Left colon (tissue), 2 donors: ENCODE measurements around the gene ZNF282. TPM values are rescaled to one million over a fixed set of nuclear protein-coding genes. Genes with fewer than 3 reads are reported as not detected.
"Not testable (repeated sequence)": the region's sequence is repeated elsewhere in the genome, so short reads cannot be mapped to it uniquely, and the experiment has no call there.

Experiments
- ATAC-seq: fragments of 200-7000 bp; cut with Tn5 transposase; one replicate; pipeline ENCODE4 v1.9.1; 2020; ENCODE audit warnings: mild to moderate bottlenecking, moderate library complexity
- DNase-seq, 2 donors: peaks; one replicate each; pipeline ENCODE4 v3.0.0-alpha.2; 2020
- intact Hi-C, 2 donors: fragments of 100-400 bp; cut with DNase I in 1 of 2; cut with micrococcal nuclease in 1 of 2; formaldehyde crosslinking; loops; one replicate each; pipeline versions ENCODE4 v1.11.2 to v1.14.0; 2022; cut with DNase I, micrococcal nuclease
- total RNA-seq, 2 donors: library from RNA; stranded (reverse); fragmentation: NEBNext Ultra II Directional; extraction: Animal tissue kit (Norgen Biotek cat#: 25700); gene quantifications; one replicate each; pipeline ENCODE4 v1.2.1, GENCODE V29; 2021
- donor health status: DM: no; HTN: no; CAD: no.
- donor health status: DM: yes; HTN: yes; CAD: no.

ZNF282 gene
- total RNA-seq, 2 donors from 2014 or later = 24.2 to 25.0 TPM

DNA sequence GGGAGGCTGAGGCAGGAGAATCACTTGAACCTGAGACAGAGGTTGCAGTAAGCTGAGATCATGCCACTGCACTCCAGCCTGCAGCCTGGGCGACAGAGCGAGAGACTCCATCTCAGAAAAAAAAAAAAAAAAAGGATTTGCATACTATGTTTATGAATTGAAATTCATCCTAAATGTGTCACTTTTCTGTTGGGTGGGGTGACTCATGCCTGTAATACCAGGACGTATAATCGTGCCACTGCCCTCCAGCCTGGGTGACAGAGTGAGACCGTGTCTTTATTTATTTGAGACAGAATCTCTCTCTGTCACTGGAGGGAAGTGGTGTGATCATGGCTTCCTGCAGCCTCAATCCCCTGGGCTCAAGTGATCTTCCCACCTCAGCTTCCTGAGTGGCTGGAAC, 49.9 kb downstream of the ZNF282 start:
- ATAC-seq = no peak
- no peak for DNase-seq
- intact Hi-C loops = no loop called here

DNA sequence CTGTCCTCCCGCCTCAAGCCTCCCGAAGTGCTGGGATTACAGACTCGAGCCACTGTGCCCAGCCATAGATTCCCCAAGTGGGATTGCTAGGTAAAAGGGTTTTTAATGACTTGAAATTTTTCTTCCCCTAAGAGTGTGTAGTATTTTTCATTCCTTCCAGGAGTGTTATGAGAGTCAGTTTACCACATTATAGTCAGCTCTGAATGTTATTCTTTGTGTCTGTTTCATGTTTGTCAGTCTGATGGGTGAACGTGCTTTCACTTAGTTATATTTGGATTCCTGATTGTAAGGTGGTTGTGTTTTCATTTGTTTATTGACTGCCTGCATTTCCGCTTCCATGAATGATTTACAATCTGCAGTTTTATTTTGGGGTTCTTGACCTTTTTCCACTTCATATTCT, 50.4 kb downstream of the ZNF282 start:
- DNase-seq (no peak), ATAC-seq (no peak)
- intact Hi-C loops = no loop called here

DNA sequence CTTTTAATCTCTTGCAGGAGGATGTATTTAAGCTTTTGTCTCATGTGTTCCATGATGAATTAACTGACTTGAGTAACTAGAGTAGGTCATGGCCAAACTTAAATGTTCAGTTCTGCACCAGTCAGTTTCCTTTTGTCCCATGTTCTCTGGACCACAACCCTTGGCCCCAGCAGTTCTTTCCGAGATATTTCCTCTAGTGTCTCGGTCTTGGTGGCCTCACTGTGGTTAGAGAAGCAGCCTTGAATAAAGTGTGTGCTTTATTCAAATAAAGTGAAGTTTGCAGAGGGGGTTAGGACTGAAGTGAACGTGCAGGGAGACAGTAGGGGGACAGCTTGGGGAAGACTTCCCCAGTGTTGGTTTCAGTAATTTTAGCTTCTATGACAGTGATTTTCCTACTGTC, 53.4 kb downstream of the ZNF282 start:
- DNase-seq = no peak
- no peak for ATAC-seq
- intact Hi-C loops = no loop called here

DNA sequence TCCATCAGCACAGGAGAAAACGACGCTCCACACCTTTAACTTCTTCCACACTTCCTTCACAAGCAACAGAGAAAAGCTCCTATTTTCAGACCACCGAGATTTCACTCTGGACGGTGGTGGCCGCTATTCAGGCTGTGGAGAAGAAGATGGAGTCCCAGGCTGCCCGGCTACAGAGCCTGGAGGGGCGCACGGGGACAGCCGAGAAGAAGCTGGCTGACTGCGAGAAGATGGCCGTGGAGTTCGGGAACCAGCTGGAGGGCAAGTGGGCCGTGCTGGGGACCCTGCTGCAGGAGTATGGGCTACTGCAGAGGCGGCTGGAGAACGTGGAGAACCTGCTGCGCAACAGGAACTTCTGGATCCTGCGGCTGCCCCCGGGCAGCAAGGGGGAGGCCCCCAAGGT, 54.8 kb downstream of the ZNF282 start:
- ATAC-seq, DNase-seq, intact Hi-C loops: not testable (repeated sequence)

DNA sequence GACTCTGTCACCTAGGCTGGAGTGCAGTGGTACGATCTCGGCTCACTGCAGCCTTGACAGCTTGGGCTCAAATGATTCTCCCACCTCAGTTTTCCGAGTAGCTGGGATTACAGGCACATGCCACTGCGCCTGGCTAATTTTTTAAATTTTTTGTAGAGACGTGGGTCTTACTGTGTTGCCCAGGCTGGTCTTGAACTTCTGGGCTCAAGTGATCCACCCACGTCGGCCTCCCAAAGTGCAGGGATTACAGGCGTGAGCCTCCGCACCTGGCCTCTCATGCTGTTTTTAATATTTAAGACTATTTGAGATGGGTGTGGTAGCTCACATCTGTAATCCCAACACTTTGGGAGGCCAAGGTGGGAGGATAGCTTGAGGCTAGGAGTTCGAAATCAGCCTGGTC, 56.2 kb downstream of the ZNF282 start:
- ATAC-seq, intact Hi-C loops, DNase-seq: not testable (repeated sequence)

DNA sequence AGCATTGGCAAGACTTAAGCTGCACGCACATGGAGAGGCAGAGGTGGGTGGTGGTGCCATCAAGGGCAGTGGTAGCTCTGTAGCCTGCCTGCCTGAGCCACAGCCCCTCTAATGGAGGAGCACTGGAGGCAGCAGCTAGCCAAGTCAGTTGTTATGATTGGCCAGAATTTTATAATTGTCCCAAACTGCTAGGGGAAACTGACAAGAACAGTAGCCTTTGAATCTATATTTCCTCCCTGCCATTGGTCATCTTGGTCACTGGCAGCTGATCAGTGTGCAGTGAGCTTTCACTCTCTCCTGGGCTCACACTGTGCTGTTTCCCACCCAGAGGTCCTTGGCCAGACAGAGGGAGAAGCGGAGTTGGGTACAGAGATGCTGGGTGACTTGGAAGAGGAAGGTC, 57.0 kb downstream of the ZNF282 start:
- DNase-seq (no peak), ATAC-seq (no peak)
- intact Hi-C loops = no loop called here

DNA sequence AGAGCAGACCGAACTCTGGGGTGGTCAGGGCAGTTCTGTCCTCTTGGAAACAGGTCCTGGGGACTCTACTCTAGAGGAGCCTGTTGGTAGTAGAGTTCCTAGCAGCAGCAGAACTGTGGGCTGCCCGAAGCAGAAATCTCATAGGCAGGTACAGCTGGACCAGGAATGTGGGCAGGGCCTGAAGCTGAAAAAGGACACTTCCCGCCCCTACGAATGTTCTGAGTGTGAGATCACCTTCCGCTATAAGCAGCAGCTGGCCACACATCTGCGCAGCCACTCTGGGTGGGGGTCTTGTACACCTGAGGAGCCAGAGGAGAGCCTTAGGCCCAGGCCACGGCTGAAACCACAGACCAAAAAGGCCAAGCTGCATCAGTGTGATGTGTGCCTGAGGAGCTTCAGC, 58.3 kb downstream of the ZNF282 start:
- intact Hi-C loops = no loop called here
- DNase-seq (no peak), ATAC-seq (no peak)

DNA sequence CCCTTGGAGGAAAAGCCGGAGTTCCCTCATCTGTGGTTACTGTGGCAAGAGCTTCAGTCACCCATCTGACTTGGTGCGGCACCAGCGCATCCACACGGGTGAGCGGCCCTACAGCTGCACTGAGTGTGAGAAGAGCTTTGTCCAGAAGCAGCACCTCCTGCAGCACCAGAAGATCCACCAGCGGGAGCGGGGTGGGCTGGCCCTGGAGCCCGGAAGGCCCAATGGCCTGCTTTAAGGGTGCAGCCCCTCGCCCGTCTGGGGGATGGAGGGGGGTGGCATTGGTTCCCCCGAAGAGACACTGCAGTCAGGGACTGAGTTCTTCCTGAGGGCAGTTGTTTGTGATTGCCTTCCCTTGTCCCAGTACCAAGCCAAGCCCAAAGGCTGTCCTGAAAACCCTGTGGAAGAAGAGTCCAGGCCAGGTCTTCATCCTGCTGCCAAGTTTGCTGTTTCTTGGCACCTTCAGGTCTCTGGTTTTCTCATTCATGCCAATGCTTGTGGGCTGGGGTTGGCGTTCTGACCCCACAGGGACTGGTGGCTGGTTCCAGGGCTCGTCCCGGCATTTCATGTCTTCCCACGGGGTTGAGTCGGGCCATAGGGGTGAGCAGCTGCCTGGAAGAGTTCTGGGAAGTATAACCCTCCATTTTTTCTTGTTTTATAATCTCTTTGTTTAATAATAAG, 59.0 kb downstream of the ZNF282 start:
- ATAC-seq (no peak), DNase-seq (no peak)
- intact Hi-C loops = no loop called here

DNA sequence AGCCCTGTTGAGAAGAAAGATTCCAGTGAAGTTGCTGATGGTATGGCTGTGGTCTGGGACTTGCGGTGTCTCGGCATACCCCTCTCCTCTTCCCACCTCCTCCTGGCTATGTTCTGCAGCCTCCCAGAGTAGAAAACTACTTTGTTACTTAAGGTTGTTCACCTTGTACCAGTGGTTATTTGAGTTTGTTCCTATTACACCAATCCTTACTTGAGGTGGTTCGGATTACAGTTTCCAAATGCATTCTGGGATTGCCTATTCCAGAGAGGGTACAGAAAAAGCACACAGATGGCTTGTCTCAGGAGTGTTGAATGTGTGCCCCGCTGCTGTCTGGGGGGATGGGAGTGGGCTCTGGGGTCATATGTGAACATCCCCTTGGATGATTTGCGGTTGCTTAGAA, 59.8 kb downstream of the ZNF282 start:
- intact Hi-C loops = no loop called here
- no peak for ATAC-seq
- no peak for DNase-seq

DNA sequence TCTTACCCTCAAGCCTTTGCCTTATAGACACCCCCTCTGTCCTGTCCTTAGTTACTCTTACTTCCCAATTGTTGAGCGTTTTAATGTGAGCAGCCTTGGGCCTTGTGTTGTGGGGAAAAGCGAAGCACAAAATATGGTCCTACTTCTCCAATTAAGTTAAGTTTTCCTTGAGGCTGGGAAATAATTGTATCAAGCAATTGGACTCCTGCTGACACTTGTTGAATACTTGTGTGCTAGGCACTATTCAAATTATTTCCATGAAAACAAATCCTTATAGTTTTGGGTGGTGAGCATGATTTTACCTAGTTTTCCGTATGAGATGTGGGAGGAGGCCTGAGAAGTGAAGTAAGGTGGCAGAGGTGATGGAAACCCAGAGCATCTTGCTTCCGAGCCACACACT, 61.2 kb downstream of the ZNF282 start:
- DNase-seq (no peak), ATAC-seq (no peak)
- intact Hi-C loops = no loop called here

DNA sequence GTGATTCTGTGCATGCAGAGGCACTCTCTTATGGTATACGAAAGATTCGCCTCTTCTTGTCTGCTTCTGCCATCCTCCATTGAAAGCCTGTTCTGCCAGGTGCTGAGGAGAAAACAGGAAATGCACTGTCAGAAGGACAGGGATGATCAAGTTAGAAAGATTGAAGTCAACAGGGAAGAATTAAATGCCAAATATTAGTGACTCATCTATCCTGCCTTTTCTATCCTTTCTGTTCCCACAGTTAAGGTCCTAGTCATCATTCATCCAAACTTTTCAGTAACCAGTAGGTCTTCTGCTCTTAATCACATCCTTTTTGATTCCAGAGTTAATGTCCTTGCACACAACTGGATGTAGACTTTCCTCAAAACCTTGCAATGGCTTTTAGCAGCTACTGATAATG, 61.8 kb downstream of the ZNF282 start:
- intact Hi-C loops = no loop called here
- DNase-seq (no peak), ATAC-seq (no peak)

DNA sequence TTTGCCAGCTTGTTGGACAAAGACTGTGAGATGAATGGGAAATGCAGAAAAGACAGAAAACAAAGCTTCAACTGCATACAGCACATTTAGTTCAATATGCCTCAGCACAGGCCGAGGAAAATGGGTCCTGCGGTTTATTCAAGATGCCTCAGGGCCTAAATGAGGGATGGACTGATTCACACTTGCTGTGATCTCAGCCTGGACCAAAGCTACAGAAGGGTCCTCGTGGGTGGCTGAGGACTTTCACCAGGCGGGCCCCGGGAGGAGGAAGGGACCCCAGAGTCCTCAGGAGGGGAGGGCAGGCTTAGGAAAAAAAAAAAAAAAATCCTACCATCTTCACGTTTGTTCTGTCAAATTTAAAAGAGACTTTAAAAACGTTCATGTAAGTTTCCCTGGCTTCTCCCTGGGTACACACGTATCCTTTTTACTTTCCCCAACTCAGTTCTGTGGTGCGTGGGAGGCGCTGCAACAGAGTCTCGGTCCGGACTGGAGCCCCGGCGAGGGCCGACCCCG, 66.0 kb downstream of the ZNF282 start:
- ATAC-seq = no peak
- intact Hi-C loops = no loop called here
- no peak for DNase-seq

DNA sequence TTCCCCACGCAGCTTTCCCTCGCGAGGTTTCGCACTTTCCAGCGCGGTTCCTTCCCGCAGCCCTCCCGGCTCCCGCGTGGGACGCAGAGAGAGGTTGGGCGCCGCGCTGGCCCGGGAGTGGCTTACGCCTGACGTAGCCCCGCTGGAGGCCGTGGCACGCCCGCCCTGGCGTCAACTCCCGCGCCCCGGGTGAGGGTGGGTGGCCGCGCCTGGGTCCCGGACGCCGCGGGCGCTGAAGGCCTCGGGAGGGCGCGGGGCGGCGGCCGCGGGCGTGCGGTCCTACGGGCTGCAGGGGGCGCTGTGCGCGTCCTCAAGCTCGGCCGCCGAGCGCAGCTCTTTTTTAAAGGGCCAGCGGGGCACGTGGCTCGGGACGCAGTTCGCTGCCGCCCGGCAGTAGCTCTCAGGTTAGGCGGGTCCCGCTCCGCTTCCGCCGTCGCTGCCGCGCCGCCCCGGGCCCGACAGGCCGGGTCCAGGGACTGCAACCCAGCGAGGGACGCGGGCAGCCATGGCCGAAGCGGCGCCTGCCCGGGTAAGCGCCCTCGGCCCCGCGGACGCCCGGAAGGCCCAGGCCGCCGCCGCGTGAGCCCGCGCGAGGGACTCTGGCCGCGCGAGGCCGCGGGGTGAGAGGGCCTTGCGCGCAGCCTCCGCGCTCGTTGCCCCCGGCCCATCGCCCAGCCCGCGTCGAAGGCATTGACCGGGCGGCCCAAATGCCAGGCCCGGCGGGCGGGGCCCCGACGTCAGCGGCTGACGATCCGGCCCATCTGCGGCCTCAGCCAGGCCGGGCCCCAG, 66.7 kb downstream of the ZNF282 start, which contains the start of gene ZNF783:
TSS of gene ZNF783 (plus strand) at position 368 of the 789 bp plus-strand sequence. CDS start at position 506, 138 bp downstream.
- peak; percentile 97 for ATAC-seq

DNA sequence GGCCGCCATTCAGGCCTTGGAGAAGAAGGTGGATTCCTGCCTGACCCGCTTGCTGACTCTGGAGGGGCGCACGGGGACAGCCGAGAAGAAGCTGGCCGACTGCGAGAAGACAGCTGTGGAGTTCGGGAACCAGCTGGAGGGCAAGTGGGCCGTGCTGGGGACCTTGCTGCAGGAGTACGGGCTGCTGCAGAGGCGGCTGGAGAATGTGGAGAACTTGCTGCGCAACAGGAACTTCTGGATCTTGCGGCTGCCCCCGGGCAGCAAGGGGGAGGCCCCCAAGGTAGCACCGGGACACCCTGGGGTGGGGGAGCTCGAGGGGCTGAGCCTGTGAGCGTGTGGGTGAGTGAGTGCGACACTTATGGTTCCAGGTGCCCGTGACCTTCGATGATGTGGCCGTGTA, 71.1 kb downstream of the ZNF282 start:
- ATAC-seq (no peak), DNase-seq (no peak)
- intact Hi-C loops = no loop called here

More for the DNA sequence above, 66.7 kb downstream of the ZNF282 start, which contains the start of gene ZNF783:
- peak; percentile 80 to 93 for DNase-seq
- intact Hi-C loops = no loop called here

DNA sequence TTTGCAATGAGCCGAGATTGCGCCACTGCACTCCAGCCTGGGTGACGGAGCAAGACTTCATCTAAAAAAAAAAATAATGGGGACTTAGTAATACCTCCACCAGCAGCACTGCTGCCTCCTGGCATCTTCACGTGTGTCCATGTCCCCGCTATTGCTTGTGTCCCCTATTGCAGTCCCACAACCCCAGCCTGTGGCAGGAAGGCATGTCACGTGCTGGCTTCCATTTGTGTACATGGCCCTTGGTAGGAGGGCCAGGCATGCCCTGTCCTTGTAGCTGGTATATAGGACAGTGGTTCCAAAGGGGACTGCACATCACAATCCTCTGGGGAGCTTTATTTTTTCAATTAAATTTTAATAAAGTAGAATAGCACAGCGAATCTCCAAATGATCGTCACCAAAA, 72.4 kb downstream of the ZNF282 start:
- ATAC-seq (no peak), DNase-seq (no peak)
- intact Hi-C loops = no loop called here

DNA sequence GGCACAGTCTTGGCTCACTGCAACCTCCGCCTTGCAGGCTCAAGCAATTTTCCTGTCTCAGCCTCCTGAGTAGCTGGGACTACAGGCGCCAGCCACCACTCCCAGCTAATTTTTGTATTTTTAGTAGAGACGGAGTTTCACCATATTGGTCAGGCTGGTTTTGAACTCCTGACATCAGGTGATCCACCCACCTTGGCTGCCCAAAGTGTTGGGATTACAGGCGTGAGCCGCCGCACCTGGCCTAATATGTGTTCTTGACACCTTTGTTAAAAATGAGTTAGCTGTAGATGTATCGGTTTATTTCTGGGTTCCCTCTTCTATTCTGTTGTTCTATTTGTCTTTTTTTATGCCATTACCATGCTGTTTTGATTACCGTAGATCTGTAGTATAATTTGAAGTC, 79.1 kb downstream of the ZNF282 start:
- ATAC-seq, intact Hi-C loops, DNase-seq: not testable (repeated sequence)
